C4-2B (cell line): Measurements from ENCODE around the gene PLEKHS1.
"Not testable (repeated sequence)": the region's sequence is repeated elsewhere in the genome, so short reads cannot be mapped to it uniquely, and the experiment has no call there.

Source experiments
- ZFX ChIP-seq: fragments of 450-650 bp; IDR thresholded peaks from 2 replicates; pipeline ENCODE4 v1.6.1; 2017
- TF ChIP-seq, protein P1 (sequence below): fragments of 450-650 bp; conservative IDR thresholded peaks from 2 replicates; pipeline ENCODE4 v1.5.1; 2017; ENCODE audit warnings: mild to moderate bottlenecking

GRCh38 chr10:113828567-113828966 is 77.1 kb downstream of the PLEKHS1 start:
- TF ChIP-seq, protein P1, sequence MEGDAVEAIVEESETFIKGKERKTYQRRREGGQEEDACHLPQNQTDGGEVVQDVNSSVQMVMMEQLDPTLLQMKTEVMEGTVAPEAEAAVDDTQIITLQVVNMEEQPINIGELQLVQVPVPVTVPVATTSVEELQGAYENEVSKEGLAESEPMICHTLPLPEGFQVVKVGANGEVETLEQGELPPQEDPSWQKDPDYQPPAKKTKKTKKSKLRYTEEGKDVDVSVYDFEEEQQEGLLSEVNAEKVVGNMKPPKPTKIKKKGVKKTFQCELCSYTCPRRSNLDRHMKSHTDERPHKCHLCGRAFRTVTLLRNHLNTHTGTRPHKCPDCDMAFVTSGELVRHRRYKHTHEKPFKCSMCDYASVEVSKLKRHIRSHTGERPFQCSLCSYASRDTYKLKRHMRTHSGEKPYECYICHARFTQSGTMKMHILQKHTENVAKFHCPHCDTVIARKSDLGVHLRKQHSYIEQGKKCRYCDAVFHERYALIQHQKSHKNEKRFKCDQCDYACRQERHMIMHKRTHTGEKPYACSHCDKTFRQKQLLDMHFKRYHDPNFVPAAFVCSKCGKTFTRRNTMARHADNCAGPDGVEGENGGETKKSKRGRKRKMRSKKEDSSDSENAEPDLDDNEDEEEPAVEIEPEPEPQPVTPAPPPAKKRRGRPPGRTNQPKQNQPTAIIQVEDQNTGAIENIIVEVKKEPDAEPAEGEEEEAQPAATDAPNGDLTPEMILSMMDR = not testable (repeated sequence)
- not testable (repeated sequence) for TF ChIP-seq ZFX
